HL-60/S4 (cell line): ENCODE data around the gene SETD2.
"Not testable (repeated sequence)": the region's sequence is repeated elsewhere in the genome, so short reads cannot be mapped to it uniquely, and the experiment has no call there.

Experiments used
- in situ Hi-C: fragments of 300-500 bp; cut with MboI; formaldehyde crosslinking; loops from 2 replicates; pipeline ENCODE4 v1.14.3; 2022; ENCODE audit warnings: low sequenced_read_pairs

SETD2 gene, protein sequence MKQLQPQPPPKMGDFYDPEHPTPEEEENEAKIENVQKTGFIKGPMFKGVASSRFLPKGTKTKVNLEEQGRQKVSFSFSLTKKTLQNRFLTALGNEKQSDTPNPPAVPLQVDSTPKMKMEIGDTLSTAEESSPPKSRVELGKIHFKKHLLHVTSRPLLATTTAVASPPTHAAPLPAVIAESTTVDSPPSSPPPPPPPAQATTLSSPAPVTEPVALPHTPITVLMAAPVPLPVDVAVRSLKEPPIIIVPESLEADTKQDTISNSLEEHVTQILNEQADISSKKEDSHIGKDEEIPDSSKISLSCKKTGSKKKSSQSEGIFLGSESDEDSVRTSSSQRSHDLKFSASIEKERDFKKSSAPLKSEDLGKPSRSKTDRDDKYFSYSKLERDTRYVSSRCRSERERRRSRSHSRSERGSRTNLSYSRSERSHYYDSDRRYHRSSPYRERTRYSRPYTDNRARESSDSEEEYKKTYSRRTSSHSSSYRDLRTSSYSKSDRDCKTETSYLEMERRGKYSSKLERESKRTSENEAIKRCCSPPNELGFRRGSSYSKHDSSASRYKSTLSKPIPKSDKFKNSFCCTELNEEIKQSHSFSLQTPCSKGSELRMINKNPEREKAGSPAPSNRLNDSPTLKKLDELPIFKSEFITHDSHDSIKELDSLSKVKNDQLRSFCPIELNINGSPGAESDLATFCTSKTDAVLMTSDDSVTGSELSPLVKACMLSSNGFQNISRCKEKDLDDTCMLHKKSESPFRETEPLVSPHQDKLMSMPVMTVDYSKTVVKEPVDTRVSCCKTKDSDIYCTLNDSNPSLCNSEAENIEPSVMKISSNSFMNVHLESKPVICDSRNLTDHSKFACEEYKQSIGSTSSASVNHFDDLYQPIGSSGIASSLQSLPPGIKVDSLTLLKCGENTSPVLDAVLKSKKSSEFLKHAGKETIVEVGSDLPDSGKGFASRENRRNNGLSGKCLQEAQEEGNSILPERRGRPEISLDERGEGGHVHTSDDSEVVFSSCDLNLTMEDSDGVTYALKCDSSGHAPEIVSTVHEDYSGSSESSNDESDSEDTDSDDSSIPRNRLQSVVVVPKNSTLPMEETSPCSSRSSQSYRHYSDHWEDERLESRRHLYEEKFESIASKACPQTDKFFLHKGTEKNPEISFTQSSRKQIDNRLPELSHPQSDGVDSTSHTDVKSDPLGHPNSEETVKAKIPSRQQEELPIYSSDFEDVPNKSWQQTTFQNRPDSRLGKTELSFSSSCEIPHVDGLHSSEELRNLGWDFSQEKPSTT (N-terminal part only)

DNA sequence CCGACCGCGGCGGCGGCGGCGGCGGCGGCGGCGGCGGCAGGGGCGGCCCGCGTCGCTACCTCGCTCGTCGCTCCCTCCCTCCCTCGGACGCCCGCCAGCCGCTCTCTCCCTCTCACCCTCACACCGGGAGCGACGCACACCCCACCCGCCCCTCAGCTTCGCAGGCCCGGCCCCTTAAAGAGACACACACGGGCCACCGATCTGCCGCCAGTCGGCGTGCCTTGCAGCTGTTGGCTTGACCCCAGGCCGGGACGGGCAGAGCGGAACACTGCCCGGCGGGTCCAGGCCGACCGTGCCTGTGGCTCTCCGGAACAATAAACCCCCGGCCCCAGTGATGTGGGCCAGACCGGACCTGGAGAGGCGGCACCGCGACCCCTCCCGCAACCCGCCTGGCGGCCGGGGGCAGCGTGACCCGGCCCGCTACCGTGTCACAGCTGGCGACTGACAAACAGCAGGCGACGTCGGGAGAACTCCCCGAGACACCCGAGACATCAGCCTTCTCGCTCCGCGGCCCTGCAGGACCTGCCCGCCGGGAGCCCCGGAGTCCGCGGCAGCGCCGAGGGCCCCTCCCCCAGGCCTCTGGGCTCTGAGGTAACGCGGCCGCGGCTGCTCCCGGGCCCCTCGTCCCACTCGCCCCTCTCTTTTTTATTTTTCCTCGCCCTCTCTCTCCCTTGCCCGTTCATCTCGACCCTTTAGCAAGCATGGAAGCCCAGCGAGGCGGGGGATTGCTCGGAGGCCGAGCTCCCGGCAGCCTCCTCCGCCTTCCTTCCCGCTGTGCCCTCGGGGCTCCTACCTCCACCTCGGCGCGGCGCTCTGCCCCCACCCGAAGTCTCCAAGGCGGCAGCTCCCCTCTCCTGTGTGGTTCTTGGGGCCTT, at the start of gene SETD2:
SETD2 (minus strand) TSS at position 107 of the 875 bp plus-strand sequence. CDS start 189 bp downstream, outside the sequence.
- in situ Hi-C loops, result no loop called here

- in situ Hi-C loops, result no loop called here
Observed at GRCh38 chr3:47210863-47211405, 47.0 kb upstream of the SETD2 start.

- in situ Hi-C loops, result not testable (repeated sequence)
Observed at GRCh38 chr3:47206022-47206421, 42.1 kb upstream of the SETD2 start.

GRCh38 chr3:47204875-47205274, 41.0 kb upstream of the SETD2 start:
- in situ Hi-C loops, result no loop called here

DNA sequence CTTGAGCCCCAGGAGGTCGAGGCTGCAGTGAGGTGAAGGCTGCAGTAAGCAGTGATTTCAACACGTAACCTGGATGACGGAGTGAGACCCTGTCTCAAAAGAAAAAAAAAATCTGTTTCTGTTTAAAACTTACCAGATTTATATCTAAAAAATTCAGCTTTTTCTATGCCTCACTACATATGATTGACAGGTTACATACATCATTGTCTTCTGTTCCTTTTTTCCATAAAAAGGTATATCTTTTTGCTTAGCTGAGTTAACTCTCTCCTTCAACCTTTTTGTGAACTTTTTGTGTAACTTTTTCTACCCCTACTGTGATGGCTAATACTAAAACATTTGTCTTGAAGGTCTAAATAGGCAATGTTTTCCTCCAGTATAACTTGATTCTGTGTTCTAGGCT, 38.6 kb upstream of the SETD2 start:
- in situ Hi-C loops, result no loop called here

DNA sequence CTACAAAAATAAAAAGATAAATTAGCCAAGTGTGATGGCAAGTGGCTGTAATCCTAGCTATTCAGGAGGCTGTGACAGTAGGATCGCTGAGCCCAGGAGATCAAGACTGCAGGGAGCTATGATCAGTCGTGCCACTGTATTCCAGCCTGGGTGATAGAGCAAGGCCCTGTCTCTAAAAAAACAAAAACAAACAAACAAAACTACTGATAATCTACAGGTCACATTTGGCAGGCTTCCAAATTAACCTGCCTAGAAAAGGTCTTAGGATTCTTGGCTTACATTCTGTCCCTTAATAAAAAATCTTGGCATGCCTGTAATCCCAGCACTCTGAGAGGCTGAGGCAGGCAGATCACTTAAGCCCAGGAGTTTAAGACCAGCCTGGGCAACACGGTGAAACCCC, 33.4 kb upstream of the SETD2 start:
- in situ Hi-C loops, result no loop called here

DNA sequence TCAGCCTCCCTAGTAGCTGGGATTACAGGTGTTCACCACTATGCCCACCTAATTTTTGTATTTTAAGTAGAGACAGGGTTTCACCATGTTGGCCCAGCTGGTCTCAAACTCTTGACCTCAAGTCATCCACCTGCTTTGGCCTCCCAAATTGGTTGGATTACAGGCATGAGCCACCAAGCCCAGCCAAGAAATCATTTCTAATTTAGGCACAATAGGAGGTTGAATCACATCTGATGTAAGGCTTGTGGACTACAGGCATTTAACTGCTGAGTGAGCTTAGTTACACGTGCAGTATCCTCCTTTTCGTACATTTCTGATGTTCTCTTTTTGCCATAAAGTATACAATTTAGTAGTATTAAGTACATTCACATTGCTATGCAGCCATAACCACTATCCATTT, 31.1 kb upstream of the SETD2 start:
- in situ Hi-C loops, result no loop called here

DNA sequence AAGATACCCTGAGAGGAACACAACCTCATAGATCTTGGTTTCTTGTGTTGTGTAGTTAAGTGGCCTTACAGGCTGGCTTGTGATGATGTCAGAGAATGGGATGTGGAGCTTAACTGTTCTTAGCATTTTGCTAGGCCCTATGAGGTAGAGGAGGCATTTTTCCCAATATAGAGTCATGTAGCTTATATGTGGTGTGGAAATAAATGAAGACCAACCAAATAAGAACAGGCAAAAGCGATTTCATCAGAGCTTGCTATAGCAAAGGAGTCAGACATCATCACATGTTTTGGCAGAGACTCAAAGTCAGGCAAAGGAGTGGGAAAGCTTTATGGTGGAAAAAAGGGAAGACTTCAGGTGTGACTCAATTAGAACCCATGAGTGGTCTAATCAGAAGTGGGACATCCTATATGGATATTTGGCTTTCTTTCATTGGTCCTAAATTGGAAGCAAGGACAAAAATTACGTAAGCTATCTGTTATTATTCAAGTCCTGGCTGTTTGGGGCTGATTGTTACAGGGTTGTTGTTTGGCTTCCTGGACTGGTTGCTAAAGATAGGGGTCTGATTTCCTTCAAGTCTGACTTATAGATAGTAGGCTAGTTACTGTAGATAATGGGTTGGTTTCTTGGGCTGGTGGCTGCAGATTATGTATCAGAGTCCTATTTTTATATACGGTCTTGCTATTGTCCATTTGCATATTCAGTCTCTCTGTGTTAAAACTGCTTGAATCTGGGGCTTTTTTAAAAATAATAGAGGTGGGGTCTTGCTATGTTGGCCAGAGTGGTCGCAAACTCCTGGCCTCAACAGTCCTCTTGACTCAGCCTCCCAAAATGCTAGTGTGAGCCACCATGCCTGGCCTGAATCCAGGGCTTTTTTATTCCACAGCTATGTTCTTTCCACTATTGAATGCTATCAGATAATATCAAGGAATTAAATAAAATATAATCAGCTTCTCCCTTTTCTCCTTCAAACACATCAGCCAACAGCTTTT, 30.3 kb upstream of the SETD2 start:
- in situ Hi-C loops, result no loop called here

DNA sequence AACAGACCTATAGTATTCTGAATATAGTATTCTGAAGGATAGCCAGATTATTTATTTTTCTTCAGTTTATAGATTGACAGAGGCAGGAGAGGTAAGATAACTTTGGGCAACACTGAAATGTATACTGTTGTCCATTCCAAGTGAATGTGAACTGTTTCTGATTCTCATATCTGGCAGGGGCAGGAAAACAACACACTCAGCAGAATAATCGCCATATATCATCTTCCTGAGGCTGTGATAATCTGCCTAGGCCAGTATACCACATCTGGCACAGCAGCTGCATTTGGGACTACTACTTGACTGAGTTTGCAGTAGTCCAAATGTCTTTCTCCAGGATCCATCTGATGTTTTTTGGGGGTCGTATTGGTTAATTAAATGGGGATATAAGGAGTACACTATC, 22.4 kb upstream of the SETD2 start:
- in situ Hi-C loops, result no loop called here

DNA sequence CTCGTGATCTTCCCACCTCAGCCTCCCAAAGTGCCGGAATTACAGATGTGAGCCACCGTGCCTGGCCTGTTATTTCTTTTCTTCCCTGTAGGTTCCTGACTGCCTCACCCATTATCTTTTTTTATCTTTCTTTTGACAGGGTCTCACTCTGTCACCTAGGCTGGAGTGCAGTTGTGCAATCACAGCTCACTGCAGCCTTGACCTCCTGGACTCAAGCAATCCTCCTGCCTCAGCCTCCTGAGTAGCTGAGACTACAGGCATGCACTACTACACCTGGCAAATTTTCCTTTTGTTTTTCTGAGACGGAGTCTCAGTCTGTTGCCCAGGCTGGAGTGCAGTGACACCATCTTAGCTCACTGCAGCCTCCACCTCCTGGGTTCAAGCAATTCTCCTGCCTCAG, 17.8 kb upstream of the SETD2 start:
- in situ Hi-C loops, result not testable (repeated sequence)

- in situ Hi-C loops, result not testable (repeated sequence)
Observed at GRCh38 chr3:47180011-47180410, 16.1 kb upstream of the SETD2 start.

DNA sequence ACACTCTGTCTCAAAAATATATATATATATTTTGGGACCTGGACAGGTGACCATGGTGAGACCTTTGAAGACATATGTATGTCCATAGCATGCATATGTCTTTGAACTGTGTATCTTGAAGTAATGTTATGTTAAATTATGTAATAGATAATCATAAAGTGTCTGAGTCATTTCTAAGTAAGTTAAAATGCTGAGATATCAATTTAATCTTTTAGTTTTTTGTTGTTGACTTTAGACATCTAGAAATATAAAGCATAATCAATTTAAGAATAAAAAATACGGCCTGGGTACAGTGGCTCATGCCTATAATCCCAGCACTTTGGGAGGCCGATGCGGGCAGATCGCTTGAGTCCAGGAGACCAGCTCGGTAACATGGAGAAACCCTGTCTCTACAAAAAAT, 12.7 kb upstream of the SETD2 start:
- in situ Hi-C loops, result no loop called here

DNA sequence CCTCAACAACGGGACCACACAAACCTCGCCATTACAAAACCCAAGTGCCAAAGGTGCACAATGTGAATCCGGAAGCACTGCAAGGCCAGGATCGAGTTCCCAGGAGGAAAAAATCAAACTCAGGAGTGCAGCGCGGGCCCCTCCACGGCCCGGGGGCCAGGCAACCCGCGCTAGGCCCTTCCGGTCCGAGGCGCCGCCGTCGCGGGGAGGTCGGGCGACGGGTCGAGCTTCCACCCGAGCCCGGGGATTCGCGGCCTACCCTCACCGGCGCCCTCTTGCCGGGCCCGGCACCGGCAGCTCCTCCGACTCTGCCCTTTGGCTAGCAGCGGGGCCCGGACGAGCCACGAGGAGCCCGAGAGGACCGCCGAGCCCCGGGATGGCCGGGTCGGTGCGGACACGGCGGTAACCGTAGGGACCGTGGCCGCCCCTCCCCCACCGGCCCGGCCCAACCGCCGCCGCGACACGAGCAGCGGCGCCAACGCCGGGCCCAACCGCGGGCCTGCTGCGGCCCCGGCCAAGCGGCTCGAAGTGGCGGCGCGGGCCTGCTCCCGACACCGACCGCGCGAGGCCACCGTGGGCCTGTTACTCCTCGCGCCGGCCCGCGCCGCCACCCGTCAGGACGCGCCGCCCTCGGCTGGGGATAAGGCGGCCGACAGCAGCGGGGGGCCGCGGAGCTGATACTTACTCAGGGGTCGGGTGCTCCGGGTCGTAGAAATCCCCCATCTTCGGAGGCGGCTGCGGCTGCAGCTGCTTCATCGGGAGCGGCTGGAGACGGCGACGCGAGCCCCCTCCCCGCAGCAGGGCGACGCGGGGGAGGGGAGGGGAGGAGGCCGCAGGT, 525 bp downstream of the SETD2 start:
- in situ Hi-C loops, result no loop called here

- in situ Hi-C loops, result no loop called here
Observed at GRCh38 chr3:47162697-47163168, 1.2 kb downstream of the SETD2 start.

DNA sequence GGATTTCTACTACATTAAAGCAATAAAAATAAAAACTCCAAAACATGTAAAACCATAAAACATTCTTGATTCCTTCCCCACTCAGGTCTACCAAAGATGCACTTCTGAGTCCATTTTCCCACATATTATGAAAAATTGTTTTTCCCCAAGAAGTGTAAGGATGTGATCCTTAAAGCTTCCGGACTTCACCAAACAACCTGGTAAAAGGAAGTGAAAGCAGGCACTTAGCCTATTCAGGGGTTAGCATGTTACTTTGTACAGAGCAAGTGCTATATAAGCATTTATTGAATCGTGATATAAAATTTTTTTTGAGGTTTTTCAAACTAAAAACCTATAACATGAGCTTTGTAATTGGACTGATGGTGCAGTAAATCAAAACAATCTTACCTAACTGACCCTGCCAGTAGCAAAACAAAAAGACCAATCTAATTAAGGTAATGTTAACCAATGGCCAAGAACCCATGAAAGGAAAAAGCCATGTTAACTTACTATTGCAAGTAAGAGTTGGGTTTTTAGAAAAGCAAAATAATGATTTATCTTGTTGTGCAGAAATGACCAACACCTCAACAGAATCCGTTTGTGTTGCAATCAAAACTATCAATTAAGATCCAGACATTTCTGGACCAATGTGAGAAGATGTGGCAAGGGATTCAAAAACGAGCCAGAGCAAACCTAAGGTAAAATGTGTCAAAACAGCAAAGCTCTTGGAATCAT, 1.8 kb downstream of the SETD2 start:
- in situ Hi-C loops, result no loop called here

DNA sequence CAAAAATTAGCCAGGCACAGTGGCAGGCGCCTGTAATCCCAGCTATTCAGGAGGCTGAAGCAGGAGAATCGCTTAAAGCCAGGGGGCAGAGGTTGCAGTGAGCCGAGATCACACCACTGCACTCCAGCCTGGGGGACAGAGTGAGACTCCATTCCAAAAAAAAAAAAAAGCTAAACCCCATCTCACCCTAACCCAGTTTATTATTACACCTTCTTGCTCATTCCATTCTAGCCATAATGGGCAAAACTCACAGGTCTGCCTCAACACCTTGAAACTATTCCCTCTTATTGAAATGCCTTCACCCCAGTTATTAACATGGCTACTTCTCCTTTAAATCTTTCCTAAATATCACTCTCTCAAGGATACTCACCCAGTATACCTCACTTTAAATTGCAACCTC, 4.1 kb downstream of the SETD2 start:
- in situ Hi-C loops, result no loop called here

- in situ Hi-C loops, result no loop called here
Observed at GRCh38 chr3:47158208-47158607, 5.7 kb downstream of the SETD2 start.
